HG03108 (cell line): Measurements from ENCODE around the gene FOXD4L6.
"Not testable (repeated sequence)": the region's sequence is repeated elsewhere in the genome, so short reads cannot be mapped to it uniquely, and the experiment has no call there.

ENCODE experiments used
- ATAC-seq: cut with Tn5 transposase; IDR thresholded peaks from one replicate; pipeline ENCODE4 v1.9.1; 2021; ENCODE audit warnings: moderate library complexity; ENCODE audit not compliant: unreplicated experiment

Gene FOXD4L6

DNA sequence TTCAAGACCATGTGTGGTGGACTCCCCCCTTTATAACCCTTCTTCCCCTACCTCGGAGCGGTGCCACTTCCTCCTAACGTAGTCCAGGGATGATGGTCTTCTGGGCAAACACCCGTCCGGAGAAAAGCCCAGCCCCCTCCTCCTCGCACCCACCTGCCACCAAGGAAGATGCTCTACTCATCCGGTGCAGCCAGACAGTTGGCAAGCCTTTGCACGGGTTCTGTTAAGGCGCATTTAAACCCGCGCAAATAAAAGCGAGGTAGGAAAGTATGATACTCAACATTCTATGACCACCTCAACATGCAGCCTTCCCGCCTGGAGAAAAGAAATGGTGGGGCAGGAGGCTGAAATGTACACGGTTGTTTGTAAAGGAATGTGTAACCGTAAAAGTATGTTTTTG, at the start of gene FOXD4L6:
Gene FOXD4L6 (minus strand): TSS at position 101 of the 400 bp plus-strand sequence. CDS start 298 bp downstream, outside the sequence.
- ATAC-seq: not testable (repeated sequence)

DNA sequence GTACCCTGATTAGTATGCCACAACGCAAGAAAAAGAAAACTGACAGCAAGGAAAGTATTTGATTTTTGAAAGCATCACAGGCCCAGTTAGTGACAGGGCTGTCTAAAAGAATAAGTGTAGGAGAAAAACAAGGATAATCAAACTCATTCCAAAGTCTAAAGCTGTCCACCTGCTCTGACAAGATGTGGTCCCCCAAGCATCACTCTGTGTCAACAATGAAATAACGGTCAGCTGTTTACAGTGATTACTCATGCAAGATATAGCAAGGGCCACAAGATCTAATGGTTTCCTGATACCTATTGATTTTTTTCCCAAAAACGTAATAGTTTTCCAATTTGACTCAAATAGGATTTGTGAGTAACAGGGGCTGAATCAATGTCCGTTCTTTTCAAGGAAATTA, 46.5 kb upstream of the FOXD4L6 start:
- ATAC-seq: not testable (repeated sequence)

DNA sequence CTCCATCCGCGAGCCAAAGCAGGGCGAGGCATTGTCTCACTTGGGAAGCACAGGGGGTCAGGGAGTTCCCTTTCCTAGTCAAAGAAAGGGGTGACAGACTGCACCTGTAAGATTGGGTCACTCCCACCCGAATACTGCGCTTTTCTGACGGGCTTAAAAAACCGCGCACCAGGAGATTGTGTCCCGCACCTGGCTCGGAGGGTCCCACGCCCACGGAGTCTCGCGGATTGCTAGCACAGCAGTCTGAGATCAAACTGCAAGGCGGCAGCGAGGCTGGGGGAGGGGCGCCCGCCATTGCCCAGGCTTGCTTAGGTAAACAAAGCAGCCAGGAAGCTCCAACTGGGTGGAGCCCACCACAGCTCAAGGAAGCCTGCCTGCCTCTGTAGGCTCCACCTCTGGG, 21.6 kb upstream of the FOXD4L6 start:
- not testable (repeated sequence) for ATAC-seq

DNA sequence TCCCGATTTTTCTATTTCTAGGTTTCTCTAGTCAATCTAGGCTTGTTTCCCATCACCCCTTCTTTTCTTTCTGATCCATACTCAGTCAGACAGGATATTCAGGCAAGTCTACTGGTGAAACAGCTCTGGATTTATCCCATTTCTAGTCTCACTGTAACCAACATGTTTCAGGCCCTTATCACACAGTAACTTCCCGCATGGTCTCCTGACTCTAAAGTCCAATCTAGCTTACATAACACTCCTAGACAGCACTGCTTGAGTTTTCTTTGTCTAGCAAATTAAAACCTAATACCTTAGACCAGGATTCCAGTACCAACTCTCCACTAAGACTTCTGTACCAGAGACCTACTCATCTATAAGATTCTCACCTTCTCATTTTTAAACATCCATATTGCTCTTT, 13.4 kb upstream of the FOXD4L6 start:
- not testable (repeated sequence) for ATAC-seq

DNA sequence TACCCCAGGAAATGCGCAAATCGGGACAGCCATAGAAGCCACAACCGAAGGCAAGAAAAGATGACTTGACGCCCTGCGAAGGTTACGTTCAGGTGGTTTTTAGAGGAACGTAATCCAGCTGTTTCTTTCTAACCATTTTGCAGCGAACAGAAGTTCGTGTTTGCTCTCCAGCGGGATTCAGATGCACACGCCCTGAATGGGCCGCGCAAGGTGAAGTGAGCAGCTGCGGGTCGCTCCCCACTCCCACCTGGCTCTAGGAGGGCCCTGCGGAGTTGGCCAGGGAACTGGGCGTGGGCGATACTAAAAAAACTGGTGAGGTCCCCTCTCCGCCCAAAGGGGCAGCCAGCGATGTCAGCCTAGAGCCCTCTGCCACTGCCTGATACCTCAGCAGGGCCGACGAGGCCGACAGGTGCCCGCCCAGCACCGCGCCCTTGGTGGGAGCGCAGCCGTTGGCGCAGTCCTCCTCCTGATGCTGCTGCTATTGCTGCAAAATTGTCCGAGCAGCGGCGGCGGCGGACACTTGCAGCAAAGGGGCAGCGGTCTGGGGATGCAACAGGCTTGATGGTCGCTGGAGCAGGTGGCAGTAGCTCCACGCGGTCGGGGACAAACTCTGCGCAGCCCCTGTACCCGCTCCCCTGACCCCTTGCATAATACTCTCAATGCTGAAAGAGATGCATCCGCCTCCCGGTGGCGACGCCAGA, 1.6 kb downstream of the FOXD4L6 start:
- ATAC-seq: not testable (repeated sequence)

DNA sequence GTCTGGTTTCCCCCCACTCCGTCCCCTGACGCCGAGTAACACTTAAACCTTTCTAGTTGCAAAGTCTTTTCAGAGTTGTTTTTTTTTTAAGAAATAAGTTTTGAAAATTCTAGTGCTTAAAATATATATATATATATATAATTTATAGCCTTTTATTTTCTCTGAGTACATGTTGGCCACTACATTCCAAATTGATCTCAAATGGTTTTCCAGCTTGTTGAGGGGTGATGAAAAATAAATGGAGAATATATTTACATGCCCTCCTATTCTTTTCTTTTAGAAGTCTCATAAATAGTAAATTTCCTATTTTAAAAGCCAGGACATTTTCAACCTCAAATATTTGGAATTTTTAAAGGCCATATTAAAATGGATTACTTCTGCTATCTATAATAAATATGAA, 2.5 kb downstream of the FOXD4L6 start:
- not testable (repeated sequence) for ATAC-seq

DNA sequence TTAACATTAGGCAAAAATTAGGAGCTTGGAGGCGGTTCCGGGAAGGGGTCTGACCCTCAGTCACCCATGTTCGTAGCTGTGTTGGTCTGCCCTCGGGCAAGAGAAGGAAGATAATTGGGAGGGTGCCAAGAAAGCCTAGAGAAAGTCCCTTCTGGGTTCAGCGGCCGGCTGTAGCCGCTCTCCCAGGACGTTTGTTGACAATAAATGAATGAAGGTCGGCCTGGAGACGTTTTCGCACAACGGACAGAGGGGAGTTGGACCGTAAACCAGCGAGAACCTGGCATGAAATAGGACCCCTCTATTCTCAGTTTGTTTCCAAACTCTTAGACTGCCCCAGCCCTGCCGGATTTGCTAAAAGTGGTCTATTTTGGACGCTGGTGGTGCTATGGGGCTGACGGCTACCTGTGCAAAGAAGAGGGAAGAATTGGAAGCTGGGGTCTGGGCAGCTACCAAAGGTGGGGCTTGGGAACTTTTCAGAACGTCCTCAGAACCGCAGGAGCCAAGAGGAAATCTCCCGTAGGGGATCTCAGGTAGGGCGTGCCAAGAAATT, 3.3 kb downstream of the FOXD4L6 start:
- ATAC-seq: not testable (repeated sequence)

DNA sequence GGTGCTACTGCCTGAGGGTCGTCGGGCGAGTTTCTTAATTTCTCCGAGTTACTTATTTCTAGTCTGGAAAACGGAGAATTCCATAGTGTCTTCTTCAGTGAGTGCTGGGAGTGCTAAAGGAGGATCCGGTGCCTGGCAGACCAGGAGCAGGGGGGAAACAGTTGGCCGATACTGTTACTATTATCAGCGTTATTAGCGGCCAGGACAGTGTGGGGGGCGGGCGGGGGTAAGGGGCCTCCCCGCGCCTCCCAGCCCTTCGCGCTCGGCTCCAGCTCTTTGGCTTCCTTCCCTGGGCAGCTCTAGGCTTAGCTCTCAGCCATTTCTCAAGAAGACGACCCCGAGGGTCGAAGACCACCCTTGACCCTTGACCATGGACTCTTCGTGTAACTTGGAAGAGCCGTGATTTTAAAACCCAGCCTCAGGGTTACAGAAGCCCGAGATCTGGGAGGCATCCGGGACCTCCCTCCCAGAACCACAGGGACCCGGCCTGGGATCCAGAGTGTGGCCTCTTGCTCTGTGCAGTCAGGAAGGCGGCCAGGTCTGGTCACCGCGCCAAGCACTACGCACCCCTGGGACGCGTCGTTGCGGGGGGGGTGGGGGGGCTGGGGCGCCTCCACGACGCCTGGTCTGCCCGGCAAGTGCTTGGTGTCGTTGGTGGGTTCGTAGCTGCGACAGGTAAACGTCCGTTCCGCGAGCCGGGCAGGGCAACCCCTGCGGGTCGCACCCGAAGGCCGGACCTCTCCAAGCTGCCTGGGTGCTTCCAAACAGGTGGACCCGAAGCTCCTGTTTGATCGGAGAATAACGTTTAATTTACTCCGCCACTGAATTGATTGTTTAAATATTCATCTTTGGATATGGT, 4.0 kb downstream of the FOXD4L6 start:
- not testable (repeated sequence) for ATAC-seq

DNA sequence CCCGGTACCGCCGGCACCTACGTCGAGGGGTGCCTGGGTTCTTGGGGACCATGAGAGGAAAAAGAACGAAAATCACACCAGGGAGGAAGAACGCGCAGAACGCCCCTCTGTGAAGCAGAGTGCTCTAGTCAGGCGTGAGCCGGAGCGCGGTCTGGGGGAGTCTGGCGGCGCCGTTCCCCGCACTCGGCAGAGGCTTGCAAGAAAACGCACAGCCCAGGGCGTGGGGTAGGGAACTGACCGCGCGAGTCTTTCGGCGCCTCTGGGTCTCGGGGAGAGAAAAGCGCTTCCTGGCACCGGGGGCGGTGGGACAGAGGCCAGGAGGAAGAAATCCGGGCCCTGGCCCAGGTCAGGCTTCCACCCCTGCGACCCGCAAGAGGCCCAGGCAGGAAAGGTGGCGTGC, 4.7 kb downstream of the FOXD4L6 start:
- ATAC-seq: not testable (repeated sequence)

DNA sequence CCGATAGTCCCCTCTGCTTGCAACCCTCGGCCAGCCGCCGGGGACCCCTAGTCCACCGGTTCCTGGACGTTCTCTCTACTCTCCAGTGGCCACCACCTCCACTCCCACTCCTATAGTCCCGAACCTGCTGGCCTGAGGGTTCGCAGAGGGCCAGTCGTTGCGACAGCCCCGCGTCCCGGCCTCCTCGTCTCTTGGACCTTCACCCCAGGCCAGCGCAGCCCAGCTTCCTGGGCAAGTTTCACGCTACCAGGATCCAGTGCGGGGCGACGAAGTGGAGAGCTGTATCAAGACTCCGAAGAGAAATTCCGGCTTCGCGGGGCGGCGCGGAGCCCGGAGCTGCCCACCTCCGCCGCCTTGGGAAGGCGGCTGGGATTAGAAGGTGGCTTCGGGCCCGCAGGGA, 5.1 kb downstream of the FOXD4L6 start:
- not testable (repeated sequence) for ATAC-seq

DNA sequence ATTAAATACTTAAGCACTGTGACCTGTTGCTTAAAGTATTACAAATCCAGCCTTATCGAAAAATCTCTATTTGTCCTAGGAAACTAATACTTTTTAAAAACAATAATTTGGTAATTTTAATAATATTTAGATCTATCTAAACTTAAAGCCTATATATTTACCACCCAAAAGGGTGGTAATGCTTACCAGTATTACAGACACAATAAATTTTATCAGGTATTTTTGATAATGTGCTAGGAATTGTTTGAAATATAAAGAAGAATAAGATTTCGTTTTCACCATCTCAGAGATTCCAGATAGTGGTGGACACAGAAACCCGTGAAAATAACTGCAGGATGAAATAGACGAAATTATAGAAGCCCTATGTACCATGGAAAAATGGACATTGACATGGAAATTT, 7.8 kb downstream of the FOXD4L6 start:
- ATAC-seq: not testable (repeated sequence)

DNA sequence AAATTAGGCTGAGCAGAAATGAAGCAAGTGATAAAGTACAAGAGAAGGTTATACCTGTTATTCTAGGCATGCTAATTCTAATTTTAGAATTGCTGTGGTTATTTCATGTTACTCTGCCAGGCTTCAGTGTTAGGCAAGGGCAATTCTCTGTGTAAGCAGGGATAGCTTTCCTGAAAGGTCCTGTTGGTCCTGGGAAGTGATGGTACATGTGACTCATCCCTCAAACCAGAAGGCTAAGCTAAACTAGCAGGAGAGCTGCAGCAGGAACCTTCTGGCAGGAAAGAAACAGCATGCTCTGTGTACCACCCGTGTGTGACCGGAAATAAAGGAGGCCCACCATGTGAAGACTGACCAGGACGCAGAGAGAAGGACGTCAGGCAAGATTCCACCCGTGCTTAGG, 8.8 kb downstream of the FOXD4L6 start:
- not testable (repeated sequence) for ATAC-seq

DNA sequence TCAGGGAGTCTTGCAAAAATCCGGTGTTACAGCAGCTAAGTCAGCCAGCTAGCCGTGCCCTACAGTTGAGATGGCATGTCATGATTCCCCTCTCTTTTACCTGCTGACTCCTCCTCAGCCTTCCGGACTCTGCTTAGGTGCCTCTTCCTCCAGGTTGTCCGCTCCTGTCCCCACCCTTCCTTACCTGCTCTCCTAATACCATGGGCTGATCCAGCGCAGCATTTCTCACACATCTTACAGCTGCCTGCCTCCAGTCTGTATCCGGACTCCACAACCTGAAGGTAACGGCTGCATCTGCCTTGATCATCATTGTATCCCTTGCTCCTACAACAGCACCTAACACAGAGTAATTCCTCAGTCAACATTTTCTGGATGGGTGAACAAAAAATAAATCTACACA, 9.2 kb downstream of the FOXD4L6 start:
- not testable (repeated sequence) for ATAC-seq

DNA sequence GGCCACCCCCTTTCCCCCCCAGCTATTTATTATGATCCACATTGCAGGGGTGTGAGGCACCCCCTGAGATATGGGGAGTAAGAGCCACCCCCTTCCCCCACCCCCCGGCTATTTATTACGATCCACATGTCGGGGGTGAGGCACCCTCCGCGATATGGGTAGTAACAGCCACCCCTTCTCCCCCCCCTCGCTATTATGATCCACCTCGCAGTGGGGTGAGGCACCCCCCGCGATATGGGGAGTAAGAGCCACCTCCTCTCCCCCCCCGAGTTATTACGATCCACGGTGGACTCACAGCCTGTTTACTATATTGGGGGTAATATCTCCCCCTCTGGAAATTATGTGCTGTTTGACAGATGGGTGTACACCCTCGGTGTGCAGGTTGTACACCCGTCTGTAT, 15.1 kb downstream of the FOXD4L6 start:
- ATAC-seq: not testable (repeated sequence)

DNA sequence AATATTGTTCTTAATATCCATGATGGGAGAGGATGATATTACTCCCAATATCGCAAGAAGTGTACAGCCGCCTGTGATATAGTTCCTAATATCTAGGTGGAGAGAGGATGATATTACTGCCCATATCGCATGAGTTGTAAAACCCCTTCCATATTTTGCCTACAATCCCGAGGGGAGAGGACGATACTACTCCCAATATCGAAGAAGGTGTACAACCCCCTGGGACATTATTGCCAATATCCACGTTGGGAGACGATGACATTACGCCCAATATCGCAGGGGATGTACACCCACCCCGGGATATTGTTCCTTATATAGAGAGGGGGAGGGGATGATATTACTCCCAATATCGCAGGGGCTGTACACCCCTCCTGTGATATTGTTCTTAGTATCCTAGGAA, 17.1 kb downstream of the FOXD4L6 start:
- ATAC-seq: not testable (repeated sequence)

DNA sequence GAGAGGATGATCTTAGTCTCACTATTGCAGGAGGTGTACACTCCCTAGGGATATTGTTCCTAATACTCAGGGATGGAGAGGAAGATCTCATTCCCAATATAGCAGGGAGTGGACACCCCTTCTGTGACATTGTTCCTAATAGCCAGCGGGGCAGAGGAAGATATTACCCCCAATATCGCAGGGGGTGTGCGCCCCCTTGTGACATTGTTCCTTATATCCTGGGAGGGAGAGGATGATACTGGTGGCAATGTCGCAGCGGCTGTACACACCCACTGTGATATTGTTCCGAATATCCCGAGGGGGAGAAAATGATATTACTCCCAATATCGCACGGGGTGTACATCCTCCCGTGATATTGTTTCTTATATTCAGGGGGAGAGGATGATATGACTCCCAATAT, 17.6 kb downstream of the FOXD4L6 start:
- not testable (repeated sequence) for ATAC-seq

DNA sequence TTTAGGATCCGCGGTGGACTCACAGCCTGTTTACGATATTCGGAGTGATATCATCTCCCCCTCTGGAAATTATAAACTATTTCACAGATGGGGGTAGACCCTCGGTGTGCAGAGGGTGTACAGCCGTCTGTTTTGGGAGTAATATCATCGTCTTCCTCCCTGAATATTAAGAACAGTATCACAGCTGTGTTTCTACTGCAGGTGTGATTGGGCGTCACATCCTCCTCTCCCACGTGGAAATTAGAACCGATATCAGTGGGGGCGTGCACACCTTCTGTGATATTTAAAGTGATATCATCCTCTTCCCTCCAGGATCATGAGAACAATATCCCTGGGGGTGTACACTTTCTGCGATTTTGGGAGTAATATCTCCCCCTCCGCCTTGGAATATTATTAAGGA, 19.2 kb downstream of the FOXD4L6 start:
- not testable (repeated sequence) for ATAC-seq

DNA sequence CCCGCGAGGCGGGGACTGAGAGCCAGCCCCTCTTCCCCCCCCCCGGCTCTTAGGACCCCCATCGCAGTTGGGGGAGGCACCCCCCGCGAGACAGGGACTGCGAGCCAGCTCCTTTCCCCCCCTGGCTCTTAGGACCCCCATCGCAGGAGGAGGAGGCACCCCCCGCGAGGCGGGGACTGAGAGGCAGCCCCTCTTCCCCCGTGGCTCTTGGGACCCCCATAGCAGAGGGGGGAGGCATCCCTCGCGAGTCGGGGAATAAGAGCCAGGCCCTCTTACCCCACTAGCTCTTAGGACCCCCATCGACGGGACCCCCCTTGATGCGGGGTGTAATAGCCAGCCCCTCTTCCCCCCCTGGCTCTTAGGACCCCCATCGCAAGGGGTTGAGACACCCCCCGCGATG, 19.7 kb downstream of the FOXD4L6 start:
- ATAC-seq: not testable (repeated sequence)

DNA sequence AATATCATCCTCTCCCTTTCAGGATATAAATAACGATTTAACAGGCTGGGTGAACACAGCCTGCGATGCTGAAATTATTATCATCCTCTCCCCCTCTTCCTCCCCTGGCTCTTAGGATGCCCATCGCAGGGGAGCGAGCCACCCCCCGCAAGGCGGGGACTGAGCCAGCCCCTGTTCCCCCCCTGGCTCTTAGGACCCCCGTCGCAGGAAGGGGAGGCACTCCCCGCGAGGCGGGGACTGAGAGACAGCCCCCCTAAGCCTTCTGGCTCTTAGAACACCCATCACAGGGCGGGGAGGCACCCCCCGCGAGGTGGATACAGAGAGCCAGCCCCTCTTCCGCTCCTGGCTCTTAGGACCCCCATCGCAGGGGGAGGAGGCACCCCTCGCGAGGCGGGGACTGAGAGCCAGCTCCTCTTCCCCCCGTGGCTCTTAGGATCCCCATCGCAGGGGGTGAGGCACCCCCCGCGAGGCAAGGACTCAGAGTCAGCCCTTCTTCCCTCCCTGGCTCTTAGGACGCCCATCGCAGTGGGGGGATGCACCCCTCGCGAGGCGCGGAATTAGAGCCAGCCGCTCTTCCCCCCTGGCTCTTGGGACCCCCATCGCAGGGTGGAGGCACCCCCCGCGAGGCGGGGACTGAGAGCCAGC, 21.9 kb downstream of the FOXD4L6 start:
- not testable (repeated sequence) for ATAC-seq

DNA sequence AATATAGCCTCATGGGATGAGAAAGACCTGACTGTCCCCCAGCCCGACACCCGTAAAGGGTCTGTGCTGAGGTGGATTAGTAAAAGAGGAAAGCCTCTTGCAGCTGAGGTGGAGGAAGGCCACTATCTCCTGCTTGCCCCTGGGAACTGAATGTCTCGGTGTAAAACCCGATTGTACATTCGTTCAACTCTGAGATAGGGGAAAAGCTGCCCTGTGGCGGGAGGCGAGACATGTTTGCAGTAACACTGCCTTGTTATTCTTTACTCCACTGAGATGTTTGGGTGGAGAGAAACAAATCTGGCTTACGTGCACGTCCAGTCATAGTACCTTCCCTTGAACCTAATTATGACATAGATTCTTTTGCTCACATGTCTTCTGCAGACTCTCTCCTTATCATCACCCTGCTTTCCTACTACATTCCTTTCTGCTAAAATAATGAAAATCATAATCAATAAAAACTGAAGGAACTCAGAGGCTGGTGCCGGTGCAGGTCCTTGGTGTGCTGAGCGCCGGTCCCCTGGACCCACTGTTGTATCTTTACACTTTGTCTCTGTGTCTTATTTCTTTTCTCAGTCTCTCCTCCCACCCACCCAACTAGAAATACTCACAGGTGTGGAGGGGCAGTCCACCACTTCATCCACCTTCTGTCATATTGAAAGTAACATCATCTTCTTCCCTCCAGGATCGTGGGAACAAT, 22.8 kb downstream of the FOXD4L6 start:
- ATAC-seq: not testable (repeated sequence)
